ENCODE measurements around the gene CDC25C. TPM values are rescaled to one million over a fixed set of nuclear protein-coding genes. Genes with fewer than 3 reads are reported as not detected.

The CDC25C gene
- polyA plus RNA-seq, 1 of the 3 experiments (the other 2 are of a cell fraction) = 5.2 TPM

DNA sequence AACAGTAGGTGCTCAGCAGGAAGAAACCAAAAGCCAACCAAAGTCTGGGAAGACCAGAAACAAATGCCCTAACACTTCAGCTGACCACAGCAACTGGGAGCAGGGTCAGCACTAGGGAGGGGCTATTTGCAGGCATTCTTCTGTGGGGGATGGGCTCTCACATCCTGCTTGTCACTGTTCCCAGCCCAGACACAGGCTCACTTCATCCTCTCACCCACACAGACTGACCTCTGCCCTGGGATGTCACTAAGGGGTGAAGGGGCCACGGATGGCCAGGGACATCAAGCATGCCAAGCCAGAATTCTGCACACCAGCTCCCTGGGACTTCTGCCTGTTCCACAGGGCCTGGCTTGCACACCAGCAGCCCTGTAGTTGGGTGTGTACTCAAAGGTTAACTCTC, 85.9 kb downstream of the CDC25C start:
- no peak for DNase-seq
- Histone ChIP-seq H3K4me2 (no peak overlapping the region), H3K9me3 (no peaks in the 10 kb centered on the region), H3K27me3 (ENCODE audit: insufficient read depth) (peaks cover 14% of the 10 kb centered on the region; the same call in 1 of the 2 replicates), H3K4me1 (ENCODE audit: control insufficient read depth in 1 of 2, insufficient read depth in 2 of 2, low read depth in 1 of 2, low read length in 1 of 2) (peaks cover 0 to 10% of the 10 kb centered on the region in 2 experiments; a peak in 1 of 4 replicates), H3K9ac (no peak overlapping the region), H2AFZ (ENCODE audit: low read depth) (no peak overlapping the region), H3K79me2 (ENCODE audit: insufficient read depth) (no peaks in the 10 kb centered on the region), H3K9me2 (no peaks in the 10 kb centered on the region), H3K4me3 (ENCODE audit: low read depth in 2 of 2, low read length in 1 of 2) (no peak overlapping the region), H3K27ac (ENCODE audit: low read depth in 2 of 2, low read length in 1 of 2) (no peak overlapping the region), H3K36me3 (replicated peaks in 1 of 2; ENCODE audit: control insufficient read depth in 1 of 2, insufficient read depth in 2 of 2, low read length in 1 of 2) (no peaks in the 10 kb centered on the region), H4K20me1 (ENCODE audit: insufficient read depth) (no peaks in the 10 kb centered on the region), H3F3A (replicated peaks; ENCODE audit: insufficient read depth) (no peaks in the 10 kb centered on the region)
- ChIA-PET POLR2A (no interaction called here), CTCF (interaction anchor here (1.3 to 2.4 kb wide), 2 partner anchors 11 to 23 kb away, joined by 3 to 13 read pairs; no protein-coding TSS in a partner anchor)
- 80% methylated on average over 1 of the region's 1 CpG for WGBS (ENCODE audit: low lambda C conversion rate)
- TF ChIP-seq, protein P1, sequence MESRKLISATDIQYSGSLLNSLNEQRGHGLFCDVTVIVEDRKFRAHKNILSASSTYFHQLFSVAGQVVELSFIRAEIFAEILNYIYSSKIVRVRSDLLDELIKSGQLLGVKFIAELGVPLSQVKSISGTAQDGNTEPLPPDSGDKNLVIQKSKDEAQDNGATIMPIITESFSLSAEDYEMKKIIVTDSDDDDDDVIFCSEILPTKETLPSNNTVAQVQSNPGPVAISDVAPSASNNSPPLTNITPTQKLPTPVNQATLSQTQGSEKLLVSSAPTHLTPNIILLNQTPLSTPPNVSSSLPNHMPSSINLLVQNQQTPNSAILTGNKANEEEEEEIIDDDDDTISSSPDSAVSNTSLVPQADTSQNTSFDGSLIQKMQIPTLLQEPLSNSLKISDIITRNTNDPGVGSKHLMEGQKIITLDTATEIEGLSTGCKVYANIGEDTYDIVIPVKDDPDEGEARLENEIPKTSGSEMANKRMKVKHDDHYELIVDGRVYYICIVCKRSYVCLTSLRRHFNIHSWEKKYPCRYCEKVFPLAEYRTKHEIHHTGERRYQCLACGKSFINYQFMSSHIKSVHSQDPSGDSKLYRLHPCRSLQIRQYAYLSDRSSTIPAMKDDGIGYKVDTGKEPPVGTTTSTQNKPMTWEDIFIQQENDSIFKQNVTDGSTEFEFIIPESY (IDR thresholded peaks at IDR 0.05; ENCODE audit: borderline replicate concordance, low read depth) = no peak
- TF ChIP-seq EP300 (IDR thresholded peaks at IDR 0.05; ENCODE audit: borderline replicate concordance in 1 of 2, low read depth in 1 of 2, low read length in 1 of 2) (no peak), RAD21 (IDR thresholded peaks at IDR 0.05; ENCODE audit: low read length) (no peak)
- TF ChIP-seq, protein P2, sequence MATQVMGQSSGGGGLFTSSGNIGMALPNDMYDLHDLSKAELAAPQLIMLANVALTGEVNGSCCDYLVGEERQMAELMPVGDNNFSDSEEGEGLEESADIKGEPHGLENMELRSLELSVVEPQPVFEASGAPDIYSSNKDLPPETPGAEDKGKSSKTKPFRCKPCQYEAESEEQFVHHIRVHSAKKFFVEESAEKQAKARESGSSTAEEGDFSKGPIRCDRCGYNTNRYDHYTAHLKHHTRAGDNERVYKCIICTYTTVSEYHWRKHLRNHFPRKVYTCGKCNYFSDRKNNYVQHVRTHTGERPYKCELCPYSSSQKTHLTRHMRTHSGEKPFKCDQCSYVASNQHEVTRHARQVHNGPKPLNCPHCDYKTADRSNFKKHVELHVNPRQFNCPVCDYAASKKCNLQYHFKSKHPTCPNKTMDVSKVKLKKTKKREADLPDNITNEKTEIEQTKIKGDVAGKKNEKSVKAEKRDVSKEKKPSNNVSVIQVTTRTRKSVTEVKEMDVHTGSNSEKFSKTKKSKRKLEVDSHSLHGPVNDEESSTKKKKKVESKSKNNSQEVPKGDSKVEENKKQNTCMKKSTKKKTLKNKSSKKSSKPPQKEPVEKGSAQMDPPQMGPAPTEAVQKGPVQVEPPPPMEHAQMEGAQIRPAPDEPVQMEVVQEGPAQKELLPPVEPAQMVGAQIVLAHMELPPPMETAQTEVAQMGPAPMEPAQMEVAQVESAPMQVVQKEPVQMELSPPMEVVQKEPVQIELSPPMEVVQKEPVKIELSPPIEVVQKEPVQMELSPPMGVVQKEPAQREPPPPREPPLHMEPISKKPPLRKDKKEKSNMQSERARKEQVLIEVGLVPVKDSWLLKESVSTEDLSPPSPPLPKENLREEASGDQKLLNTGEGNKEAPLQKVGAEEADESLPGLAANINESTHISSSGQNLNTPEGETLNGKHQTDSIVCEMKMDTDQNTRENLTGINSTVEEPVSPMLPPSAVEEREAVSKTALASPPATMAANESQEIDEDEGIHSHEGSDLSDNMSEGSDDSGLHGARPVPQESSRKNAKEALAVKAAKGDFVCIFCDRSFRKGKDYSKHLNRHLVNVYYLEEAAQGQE (IDR thresholded peaks at IDR 0.05; ENCODE audit: low read depth, low read length) = no peak

DNA sequence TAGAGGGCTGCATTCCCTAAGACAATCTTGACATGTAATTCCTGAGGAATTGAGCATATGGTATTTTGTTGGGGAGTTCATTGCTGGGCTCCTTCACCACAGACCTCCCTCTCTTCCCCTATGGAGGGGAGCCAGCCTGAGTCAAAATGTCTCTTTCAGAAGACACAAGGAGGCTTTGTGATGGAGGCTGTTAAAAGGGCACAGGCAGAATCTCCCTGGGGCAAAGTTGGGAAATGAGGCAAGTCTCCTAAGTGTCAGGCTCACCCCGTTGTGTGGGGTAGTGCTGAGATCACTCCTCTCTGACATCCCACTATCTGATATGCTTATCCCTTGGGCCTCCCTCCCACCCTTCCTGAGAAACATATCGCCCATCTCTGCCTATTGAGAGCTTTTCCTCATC, 87.8 kb downstream of the CDC25C start:
- Histone ChIP-seq H4K20me1 (ENCODE audit: insufficient read depth) (no peaks in the 10 kb centered on the region), H3K79me2 (ENCODE audit: insufficient read depth) (no peaks in the 10 kb centered on the region), H3K27ac (ENCODE audit: low read depth in 2 of 2, low read length in 1 of 2) (no peak overlapping the region), H2AFZ (ENCODE audit: low read depth) (no peak overlapping the region), H3K9me3 (no peaks in the 10 kb centered on the region), H3K9ac (no peak overlapping the region), H3K4me3 (ENCODE audit: low read depth in 2 of 2, low read length in 1 of 2) (no peak overlapping the region), H3K4me2 (no peak overlapping the region), H3F3A (replicated peaks; ENCODE audit: insufficient read depth) (no peaks in the 10 kb centered on the region), H3K27me3 (ENCODE audit: insufficient read depth) (peaks cover 16% of the 10 kb centered on the region; the same call in 1 of the 2 replicates), H3K4me1 (ENCODE audit: control insufficient read depth in 1 of 2, insufficient read depth in 2 of 2, low read depth in 1 of 2, low read length in 1 of 2) (peaks cover 0 to 10% of the 10 kb centered on the region in 2 experiments; a peak in 1 of 4 replicates), H3K9me2 (no peaks in the 10 kb centered on the region), H3K36me3 (replicated peaks in 1 of 2; ENCODE audit: control insufficient read depth in 1 of 2, insufficient read depth in 2 of 2, low read length in 1 of 2) (no peaks in the 10 kb centered on the region)
- POLR2A ChIA-PET = interaction anchor here (0.5 kb wide), 1 partner anchor 466 kb away, joined by 3 read pairs; no protein-coding TSS in a partner anchor
- TF ChIP-seq EP300 (IDR thresholded peaks at IDR 0.05; ENCODE audit: borderline replicate concordance in 1 of 2, low read depth in 1 of 2, low read length in 1 of 2) (no peak), RXRA (IDR thresholded peaks at IDR 0.05; ENCODE audit: borderline replicate concordance, low read depth) (no peak), CHD2 (IDR thresholded peaks at IDR 0.05; ENCODE audit: low read length, partially characterized antibody) (no peak), RFX5 (IDR thresholded peaks at IDR 0.05; ENCODE audit: low read length) (no peak), EZH2phosphoT487 (IDR thresholded peaks at IDR 0.05; ENCODE audit: borderline replicate concordance, low read depth) (no peak), JUND (IDR thresholded peaks at IDR 0.05) (no peak), GATA2 (CRISPR knock-in tag; IDR thresholded peaks at IDR 0.05) (no peak)
- 62% methylated on average over 2 of the region's 2 CpGs for WGBS (ENCODE audit: low lambda C conversion rate)
- DNase-seq = no peak
- CTCF ChIA-PET = interaction anchor here (0.8 to 4.2 kb wide), 4 partner anchors 20 to 109 kb away, joined by 4 to 27 read pairs (median 14); partner anchors contain the start of genes GFRA3 and KDM3B

Data from SK-N-SH (cell line).